ENCODE results near the gene TMEM253. TPM values are rescaled to one million over a fixed set of nuclear protein-coding genes. Genes with fewer than 3 reads are reported as not detected.

The TMEM253 gene
- total and polyA plus RNA-seq, 9 of the 15 experiments (the other 6 are each of a cell fraction or from before 2014, with no cell fraction given) = 0.11 to 0.61 (median 0.26) TPM; not detected in 3

DNA sequence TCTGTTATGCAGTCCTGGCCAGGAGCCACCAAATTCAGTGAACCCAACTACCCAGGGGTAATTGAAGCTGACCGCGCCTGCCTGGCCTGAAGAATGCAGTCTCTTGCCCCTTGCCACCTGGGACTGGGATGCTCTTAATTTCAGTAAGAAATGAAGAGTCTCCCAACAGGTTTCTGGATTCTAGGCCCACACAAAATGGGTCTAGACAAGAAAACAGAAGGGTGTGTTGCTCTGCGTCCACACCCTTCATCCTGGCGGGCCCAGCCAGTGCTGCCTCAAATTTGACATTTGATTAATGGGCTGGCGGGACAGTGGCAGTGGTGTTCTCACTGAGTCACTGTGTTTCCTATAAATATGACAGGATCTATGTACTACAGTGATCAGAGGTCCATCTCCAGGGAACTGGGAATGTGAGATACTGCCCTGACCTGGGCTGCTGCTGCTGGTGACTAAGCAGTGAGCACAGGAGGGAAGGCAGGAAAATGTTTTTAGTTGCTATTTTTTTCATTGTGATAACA is 6.5 kb downstream of the TMEM253 start (continued):
- TF ChIP-seq, protein P1, sequence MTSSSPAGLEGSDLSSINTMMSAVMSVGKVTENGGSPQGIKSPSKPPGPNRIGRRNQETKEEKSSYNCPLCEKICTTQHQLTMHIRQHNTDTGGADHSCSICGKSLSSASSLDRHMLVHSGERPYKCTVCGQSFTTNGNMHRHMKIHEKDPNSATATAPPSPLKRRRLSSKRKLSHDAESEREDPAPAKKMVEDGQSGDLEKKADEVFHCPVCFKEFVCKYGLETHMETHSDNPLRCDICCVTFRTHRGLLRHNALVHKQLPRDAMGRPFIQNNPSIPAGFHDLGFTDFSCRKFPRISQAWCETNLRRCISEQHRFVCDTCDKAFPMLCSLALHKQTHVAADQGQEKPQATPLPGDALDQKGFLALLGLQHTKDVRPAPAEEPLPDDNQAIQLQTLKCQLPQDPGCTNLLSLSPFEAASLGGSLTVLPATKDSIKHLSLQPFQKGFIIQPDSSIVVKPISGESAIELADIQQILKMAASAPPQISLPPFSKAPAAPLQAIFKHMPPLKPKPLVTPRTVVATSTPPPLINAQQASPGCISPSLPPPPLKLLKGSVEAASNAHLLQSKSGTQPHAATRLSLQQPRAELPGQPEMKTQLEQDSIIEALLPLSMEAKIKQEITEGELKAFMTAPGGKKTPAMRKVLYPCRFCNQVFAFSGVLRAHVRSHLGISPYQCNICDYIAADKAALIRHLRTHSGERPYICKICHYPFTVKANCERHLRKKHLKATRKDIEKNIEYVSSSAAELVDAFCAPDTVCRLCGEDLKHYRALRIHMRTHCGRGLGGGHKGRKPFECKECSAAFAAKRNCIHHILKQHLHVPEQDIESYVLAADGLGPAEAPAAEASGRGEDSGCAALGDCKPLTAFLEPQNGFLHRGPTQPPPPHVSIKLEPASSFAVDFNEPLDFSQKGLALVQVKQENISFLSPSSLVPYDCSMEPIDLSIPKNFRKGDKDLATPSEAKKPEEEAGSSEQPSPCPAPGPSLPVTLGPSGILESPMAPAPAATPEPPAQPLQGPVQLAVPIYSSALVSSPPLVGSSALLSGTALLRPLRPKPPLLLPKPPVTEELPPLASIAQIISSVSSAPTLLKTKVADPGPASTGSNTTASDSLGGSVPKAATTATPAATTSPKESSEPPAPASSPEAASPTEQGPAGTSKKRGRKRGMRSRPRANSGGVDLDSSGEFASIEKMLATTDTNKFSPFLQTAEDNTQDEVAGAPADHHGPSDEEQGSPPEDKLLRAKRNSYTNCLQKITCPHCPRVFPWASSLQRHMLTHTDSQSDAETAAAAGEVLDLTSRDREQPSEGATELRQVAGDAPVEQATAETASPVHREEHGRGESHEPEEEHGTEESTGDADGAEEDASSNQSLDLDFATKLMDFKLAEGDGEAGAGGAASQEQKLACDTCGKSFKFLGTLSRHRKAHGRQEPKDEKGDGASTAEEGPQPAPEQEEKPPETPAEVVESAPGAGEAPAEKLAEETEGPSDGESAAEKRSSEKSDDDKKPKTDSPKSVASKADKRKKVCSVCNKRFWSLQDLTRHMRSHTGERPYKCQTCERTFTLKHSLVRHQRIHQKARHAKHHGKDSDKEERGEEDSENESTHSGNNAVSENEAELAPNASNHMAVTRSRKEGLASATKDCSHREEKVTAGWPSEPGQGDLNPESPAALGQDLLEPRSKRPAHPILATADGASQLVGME (CRISPR knock-in tag; IDR thresholded peaks at IDR 0.05) = no peak
- no peak for TF ChIP-seq ZBTB17 (CRISPR knock-in tag; IDR thresholded peaks at IDR 0.05)
- no peak for TF ChIP-seq CCAR2 (IDR thresholded peaks at IDR 0.05; ENCODE audit: low read depth, low read length)
- peak; percentile 27; the same call in 1 of the 2 replicates for TF ChIP-seq ZNF316 (IDR thresholded peaks at IDR 0.05)
- TF ChIP-seq, protein P2, sequence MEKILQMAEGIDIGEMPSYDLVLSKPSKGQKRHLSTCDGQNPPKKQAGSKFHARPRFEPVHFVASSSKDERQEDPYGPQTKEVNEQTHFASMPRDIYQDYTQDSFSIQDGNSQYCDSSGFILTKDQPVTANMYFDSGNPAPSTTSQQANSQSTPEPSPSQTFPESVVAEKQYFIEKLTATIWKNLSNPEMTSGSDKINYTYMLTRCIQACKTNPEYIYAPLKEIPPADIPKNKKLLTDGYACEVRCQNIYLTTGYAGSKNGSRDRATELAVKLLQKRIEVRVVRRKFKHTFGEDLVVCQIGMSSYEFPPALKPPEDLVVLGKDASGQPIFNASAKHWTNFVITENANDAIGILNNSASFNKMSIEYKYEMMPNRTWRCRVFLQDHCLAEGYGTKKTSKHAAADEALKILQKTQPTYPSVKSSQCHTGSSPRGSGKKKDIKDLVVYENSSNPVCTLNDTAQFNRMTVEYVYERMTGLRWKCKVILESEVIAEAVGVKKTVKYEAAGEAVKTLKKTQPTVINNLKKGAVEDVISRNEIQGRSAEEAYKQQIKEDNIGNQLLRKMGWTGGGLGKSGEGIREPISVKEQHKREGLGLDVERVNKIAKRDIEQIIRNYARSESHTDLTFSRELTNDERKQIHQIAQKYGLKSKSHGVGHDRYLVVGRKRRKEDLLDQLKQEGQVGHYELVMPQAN (IDR thresholded peaks at IDR 0.05; ENCODE audit: borderline replicate concordance) = no peak
- peak; percentile 2; the same call in 1 of the 2 replicates for TF ChIP-seq MAFK (IDR thresholded peaks at IDR 0.05; ENCODE audit: low read length)
- TF ChIP-seq NCOR1 (IDR thresholded peaks at IDR 0.05) = peak; percentile 77
- TF ChIP-seq, protein P3, sequence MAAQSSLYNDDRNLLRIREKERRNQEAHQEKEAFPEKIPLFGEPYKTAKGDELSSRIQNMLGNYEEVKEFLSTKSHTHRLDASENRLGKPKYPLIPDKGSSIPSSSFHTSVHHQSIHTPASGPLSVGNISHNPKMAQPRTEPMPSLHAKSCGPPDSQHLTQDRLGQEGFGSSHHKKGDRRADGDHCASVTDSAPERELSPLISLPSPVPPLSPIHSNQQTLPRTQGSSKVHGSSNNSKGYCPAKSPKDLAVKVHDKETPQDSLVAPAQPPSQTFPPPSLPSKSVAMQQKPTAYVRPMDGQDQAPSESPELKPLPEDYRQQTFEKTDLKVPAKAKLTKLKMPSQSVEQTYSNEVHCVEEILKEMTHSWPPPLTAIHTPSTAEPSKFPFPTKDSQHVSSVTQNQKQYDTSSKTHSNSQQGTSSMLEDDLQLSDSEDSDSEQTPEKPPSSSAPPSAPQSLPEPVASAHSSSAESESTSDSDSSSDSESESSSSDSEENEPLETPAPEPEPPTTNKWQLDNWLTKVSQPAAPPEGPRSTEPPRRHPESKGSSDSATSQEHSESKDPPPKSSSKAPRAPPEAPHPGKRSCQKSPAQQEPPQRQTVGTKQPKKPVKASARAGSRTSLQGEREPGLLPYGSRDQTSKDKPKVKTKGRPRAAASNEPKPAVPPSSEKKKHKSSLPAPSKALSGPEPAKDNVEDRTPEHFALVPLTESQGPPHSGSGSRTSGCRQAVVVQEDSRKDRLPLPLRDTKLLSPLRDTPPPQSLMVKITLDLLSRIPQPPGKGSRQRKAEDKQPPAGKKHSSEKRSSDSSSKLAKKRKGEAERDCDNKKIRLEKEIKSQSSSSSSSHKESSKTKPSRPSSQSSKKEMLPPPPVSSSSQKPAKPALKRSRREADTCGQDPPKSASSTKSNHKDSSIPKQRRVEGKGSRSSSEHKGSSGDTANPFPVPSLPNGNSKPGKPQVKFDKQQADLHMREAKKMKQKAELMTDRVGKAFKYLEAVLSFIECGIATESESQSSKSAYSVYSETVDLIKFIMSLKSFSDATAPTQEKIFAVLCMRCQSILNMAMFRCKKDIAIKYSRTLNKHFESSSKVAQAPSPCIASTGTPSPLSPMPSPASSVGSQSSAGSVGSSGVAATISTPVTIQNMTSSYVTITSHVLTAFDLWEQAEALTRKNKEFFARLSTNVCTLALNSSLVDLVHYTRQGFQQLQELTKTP (IDR thresholded peaks at IDR 0.05; ENCODE audit: low read depth in 1 of 2, partially characterized antibody in 2 of 2) = no peak
- no peak for TF ChIP-seq ZNF133 (CRISPR knock-in tag; IDR thresholded peaks at IDR 0.05)
- TF ChIP-seq MIER1 (IDR thresholded peaks at IDR 0.05; ENCODE audit: low read depth) = no peak
- TF ChIP-seq, protein P4, sequence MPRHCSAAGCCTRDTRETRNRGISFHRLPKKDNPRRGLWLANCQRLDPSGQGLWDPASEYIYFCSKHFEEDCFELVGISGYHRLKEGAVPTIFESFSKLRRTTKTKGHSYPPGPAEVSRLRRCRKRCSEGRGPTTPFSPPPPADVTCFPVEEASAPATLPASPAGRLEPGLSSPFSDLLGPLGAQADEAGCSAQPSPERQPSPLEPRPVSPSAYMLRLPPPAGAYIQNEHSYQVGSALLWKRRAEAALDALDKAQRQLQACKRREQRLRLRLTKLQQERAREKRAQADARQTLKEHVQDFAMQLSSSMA (CRISPR knock-in tag; IDR thresholded peaks at IDR 0.05) = no peak
- TF ChIP-seq, protein P5, sequence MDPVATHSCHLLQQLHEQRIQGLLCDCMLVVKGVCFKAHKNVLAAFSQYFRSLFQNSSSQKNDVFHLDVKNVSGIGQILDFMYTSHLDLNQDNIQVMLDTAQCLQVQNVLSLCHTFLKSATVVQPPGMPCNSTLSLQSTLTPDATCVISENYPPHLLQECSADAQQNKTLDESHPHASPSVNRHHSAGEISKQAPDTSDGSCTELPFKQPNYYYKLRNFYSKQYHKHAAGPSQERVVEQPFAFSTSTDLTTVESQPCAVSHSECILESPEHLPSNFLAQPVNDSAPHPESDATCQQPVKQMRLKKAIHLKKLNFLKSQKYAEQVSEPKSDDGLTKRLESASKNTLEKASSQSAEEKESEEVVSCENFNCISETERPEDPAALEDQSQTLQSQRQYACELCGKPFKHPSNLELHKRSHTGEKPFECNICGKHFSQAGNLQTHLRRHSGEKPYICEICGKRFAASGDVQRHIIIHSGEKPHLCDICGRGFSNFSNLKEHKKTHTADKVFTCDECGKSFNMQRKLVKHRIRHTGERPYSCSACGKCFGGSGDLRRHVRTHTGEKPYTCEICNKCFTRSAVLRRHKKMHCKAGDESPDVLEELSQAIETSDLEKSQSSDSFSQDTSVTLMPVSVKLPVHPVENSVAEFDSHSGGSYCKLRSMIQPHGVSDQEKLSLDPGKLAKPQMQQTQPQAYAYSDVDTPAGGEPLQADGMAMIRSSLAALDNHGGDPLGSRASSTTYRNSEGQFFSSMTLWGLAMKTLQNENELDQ (CRISPR knock-in tag; IDR thresholded peaks at IDR 0.05; ENCODE audit: borderline replicate concordance) = no peak
- TF ChIP-seq POLR2B (IDR thresholded peaks at IDR 0.05; ENCODE audit: low read depth, partially characterized antibody) = no peak

Measured in K562 (cell line).